Activated T-helper 2 cell treated with anti-CD3 and anti-CD28 coated beads, Interferon-gamma antibody, Interleukin-2, Interleukin-4, amounts not matched to agents 10 μg/mL and 5 μg/mL and 100 μg/mL, durations not matched to agents 14 hours and 24 hours and 36 hours (primary cell): ENCODE results near the gene TEX30. TPM values are rescaled to one million over a fixed set of nuclear protein-coding genes. Genes with fewer than 3 reads are reported as not detected.
A peak's percentile ranks its signal among the peaks of the same experiment; 100 is the strongest.

Source experiments
- DNase-seq: peaks from one replicate; pipeline ENCODE4 v3.0.0; 2021; ENCODE audit warnings: low spot score
- H3K27ac Mint-ChIP-seq: one replicate; pipeline ENCODE4 v1.8.0; 2021; ENCODE audit warnings: mixed read lengths
- H3K27me3 Mint-ChIP-seq: one replicate; pipeline ENCODE4 v1.8.0; 2021; ENCODE audit warnings: low read depth, mixed read lengths
- H3K36me3 Mint-ChIP-seq: one replicate; pipeline ENCODE4 v1.8.0; 2021; ENCODE audit warnings: low read depth, mixed read lengths
- H3K4me1 Mint-ChIP-seq: one replicate; pipeline ENCODE4 v1.8.0; 2021; ENCODE audit warnings: low read depth, mixed read lengths
- H3K4me3 Mint-ChIP-seq: one replicate; pipeline ENCODE4 v1.8.0; 2021; ENCODE audit warnings: low read depth, mild to moderate bottlenecking, moderate library complexity, mixed read lengths
- H3K9me3 Mint-ChIP-seq: one replicate; pipeline ENCODE4 v1.8.0; 2021; ENCODE audit warnings: mixed read lengths
- intact Hi-C: fragments of 100-400 bp; cut with micrococcal nuclease; formaldehyde crosslinking; loops from one replicate; pipeline ENCODE4 v1.15.1; 2023
- total RNA-seq: library from RNA; stranded (reverse); gene quantifications from 2 replicates; pipeline ENCODE4 v1.2.3, GENCODE V29; 2022

The TEX30 gene
- total RNA-seq, 1 donor from 2014 or later, result 58.9 TPM

- Mint-ChIP-seq H3K9me3 (peaks cover 39% of the 10 kb centered on the region), H3K27ac (no peak overlapping the region), H3K4me1 (no peaks in the 10 kb centered on the region), H3K27me3 (peaks cover 48% of the 10 kb centered on the region), H3K36me3 (peaks cover 2% of the 10 kb centered on the region), H3K4me3 (no peak overlapping the region)
- intact Hi-C loops, result no loop called here
- DNase-seq, result no peak
Observed at GRCh38 chr13:102742101-102742500, 31.5 kb downstream of the TEX30 start.

GRCh38 chr13:102729560-102730270 lies 43.9 kb downstream of the TEX30 start:
- peaks cover 3% of the 10 kb centered on the region for H3K9me3 Mint-ChIP-seq
- intact Hi-C loops, result loop anchor here (5.0 kb wide), 2 partner anchors 43 to 147 kb away; partner anchors contain the start of gene TEX30
- DNase-seq, result no peak
- H3K36me3 Mint-ChIP-seq, result no peaks in the 10 kb centered on the region
- H3K4me1 Mint-ChIP-seq, result peaks cover 8% of the 10 kb centered on the region
- no peak overlapping the region for H3K27ac Mint-ChIP-seq
- H3K4me3 Mint-ChIP-seq, result no peak overlapping the region
- H3K27me3 Mint-ChIP-seq, result peaks cover 24% of the 10 kb centered on the region

GRCh38 chr13:102726430-102726829 lies 47.2 kb downstream of the TEX30 start:
- intact Hi-C loops, result loop anchor here (1.0 to 5.0 kb wide), 4 partner anchors 46 to 144 kb away; partner anchors contain the start of gene TEX30
- H3K4me3 Mint-ChIP-seq, result no peak overlapping the region
- H3K27ac Mint-ChIP-seq, result no peak overlapping the region
- H3K9me3 Mint-ChIP-seq, result peaks cover 3% of the 10 kb centered on the region
- peak; percentile 11 for DNase-seq
- H3K4me1 Mint-ChIP-seq, result peaks cover 8% of the 10 kb centered on the region
- H3K36me3 Mint-ChIP-seq, result no peaks in the 10 kb centered on the region
- peaks cover 37% of the 10 kb centered on the region for H3K27me3 Mint-ChIP-seq

GRCh38 chr13:102724923-102725322 lies 48.7 kb downstream of the TEX30 start:
- H3K36me3 Mint-ChIP-seq, result no peaks in the 10 kb centered on the region
- DNase-seq, result no peak
- no peak overlapping the region for H3K27ac Mint-ChIP-seq
- intact Hi-C loops, result loop anchor here (5.0 kb wide), 2 partner anchors 47 to 143 kb away; partner anchors contain the start of gene TEX30
- peaks cover 27% of the 10 kb centered on the region for H3K27me3 Mint-ChIP-seq
- H3K9me3 Mint-ChIP-seq, result peaks cover 3% of the 10 kb centered on the region
- H3K4me1 Mint-ChIP-seq, result peaks cover 8% of the 10 kb centered on the region
- H3K4me3 Mint-ChIP-seq, result no peak overlapping the region

GRCh38 chr13:102721800-102722231 lies 51.8 kb downstream of the TEX30 start:
- Mint-ChIP-seq H3K36me3 (no peaks in the 10 kb centered on the region), H3K27me3 (peaks cover 18% of the 10 kb centered on the region), H3K4me1 (peaks cover 3% of the 10 kb centered on the region), H3K9me3 (peaks cover 3% of the 10 kb centered on the region), H3K4me3 (no peak overlapping the region), H3K27ac (no peak overlapping the region)
- no peak for DNase-seq
- intact Hi-C loops, result no loop called here

DNA sequence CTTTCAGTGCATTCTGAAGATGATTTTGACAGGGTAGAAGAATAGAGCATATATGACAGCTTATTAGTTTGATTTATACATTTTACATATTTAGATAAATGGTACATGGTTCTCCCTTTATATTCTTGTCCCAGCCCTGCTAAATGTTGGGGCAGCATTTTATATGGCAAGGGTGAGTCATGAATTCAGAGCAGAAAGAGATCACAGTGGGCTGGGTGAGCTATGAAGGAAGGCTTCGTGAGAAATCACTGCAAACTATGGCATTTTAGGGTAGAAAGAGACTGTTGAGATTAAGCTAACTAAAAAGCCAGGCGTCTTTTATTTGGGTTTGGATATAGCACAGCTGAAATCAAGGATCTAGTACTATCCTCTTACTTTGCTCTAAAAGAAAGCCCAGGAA lies 54.8 kb downstream of the TEX30 start:
- no peaks in the 10 kb centered on the region for H3K9me3 Mint-ChIP-seq
- H3K4me1 Mint-ChIP-seq, result no peaks in the 10 kb centered on the region
- intact Hi-C loops, result no loop called here
- no peak overlapping the region for H3K27ac Mint-ChIP-seq
- no peaks in the 10 kb centered on the region for H3K36me3 Mint-ChIP-seq
- DNase-seq, result no peak
- H3K4me3 Mint-ChIP-seq, result no peak overlapping the region
- peaks cover 17% of the 10 kb centered on the region for H3K27me3 Mint-ChIP-seq

Other genes starting within 250 kb of the TEX30 start
- 75.5 and 76.5 TPM in 2 replicates for gene TPP2, start 176.8 kb downstream of the TEX30 start, total RNA-seq
- gene METTL21C, start 78.7 kb downstream of the TEX30 start, total RNA-seq, result not detected in 2 replicates
- gene POGLUT2, start 25.2 kb upstream of the TEX30 start, total RNA-seq, result 13.6 and 13.7 TPM in 2 replicates
- gene BIVM, start 25.3 kb upstream of the TEX30 start, total RNA-seq, result 33.3 and 33.8 TPM in 2 replicates
- 46.8 and 57.1 TPM in 2 replicates for gene ERCC5, start 72.2 kb upstream of the TEX30 start, total RNA-seq